COLO668 (cell line): ENCODE data around the gene GPC1.
A peak's percentile ranks its signal among the peaks of the same experiment; 100 is the strongest.

ENCODE experiments used
- DNase-seq: peaks from one replicate; lab custom pipeline; 2025; ENCODE audit not compliant: unreplicated experiment; lab: John Stamatoyannopoulos, UW

The GPC1 gene

GRCh38 chr2:240429341-240429871 is 6.1 kb upstream of the GPC1 start:
- no peak for DNase-seq

DNA sequence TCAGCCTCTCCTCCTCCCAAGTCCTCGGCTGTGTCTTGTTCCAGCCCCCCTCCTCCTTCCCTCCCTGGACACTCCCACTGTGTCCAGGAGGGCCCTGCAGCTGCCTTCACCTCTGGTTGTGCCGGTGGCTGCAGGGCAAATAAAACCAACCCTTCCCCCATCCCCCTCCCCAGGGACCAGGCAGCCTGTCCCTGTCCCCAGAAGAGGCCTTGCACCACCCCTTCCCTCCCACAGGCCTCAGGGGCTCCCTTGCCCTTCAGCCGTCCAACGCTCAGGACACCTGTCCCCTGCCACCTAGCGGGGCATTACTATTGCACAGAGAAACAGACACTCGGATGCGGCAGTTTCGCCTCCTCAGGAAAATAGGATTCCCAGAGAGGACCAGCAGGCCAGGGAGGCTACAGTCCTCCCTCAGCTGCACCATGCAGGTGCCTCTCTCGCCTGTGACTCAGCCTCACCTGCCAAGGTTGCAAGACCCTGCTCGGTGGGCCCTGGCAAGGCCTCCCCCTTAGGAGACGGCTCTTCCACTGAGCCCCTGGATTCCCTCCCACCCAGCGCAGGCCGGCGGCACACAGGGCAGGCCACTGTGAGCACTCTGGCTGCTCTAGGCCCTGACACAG is 5.5 kb upstream of the GPC1 start:
- peak; percentile 10 for DNase-seq

DNA sequence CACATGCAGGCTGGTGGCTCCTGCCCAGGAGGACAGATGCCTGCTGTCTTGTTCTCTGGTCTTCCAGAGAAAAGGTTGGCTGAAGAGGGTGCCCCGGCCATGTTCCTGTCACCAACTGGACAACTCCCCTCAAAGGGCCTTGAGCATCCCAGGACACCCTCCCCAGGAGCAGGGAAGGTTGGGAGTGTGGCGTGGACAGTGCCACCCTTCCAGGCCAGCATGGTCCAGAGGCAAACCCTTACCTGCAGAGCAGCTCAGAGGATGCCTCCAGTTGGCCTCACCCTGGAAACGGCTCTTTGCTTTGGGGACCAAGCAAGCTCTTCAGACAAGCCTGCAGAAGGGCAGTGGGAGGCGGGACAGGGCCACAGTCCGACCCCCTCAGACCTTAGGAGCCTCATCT is 4.9 kb upstream of the GPC1 start:
- DNase-seq, result no peak

DNA sequence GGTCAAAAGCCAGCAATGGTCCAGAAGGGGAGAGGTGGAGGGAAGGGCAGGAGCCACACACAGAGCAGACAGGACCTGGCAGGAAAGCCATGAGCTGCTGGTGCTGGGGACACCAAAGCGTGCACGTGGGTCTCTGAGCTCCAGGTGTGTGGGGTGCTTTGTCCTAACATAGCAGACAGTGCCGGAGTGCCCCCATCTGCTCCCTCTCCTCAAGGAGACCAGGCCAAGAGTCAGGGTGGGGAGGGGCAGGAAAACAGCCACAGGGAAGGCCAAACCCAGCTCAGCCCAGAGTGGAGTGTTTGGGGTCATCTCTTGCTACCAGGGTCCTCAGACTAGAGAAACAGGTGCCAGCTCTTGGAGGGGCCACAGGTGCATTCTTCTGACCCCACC is 4.2 kb upstream of the GPC1 start:
- DNase-seq, result no peak

GRCh38 chr2:240431661-240432424 is 3.6 kb upstream of the GPC1 start:
- DNase-seq, result no peak

GRCh38 chr2:240432430-240432819 is 3.0 kb upstream of the GPC1 start:
- no peak for DNase-seq

DNA sequence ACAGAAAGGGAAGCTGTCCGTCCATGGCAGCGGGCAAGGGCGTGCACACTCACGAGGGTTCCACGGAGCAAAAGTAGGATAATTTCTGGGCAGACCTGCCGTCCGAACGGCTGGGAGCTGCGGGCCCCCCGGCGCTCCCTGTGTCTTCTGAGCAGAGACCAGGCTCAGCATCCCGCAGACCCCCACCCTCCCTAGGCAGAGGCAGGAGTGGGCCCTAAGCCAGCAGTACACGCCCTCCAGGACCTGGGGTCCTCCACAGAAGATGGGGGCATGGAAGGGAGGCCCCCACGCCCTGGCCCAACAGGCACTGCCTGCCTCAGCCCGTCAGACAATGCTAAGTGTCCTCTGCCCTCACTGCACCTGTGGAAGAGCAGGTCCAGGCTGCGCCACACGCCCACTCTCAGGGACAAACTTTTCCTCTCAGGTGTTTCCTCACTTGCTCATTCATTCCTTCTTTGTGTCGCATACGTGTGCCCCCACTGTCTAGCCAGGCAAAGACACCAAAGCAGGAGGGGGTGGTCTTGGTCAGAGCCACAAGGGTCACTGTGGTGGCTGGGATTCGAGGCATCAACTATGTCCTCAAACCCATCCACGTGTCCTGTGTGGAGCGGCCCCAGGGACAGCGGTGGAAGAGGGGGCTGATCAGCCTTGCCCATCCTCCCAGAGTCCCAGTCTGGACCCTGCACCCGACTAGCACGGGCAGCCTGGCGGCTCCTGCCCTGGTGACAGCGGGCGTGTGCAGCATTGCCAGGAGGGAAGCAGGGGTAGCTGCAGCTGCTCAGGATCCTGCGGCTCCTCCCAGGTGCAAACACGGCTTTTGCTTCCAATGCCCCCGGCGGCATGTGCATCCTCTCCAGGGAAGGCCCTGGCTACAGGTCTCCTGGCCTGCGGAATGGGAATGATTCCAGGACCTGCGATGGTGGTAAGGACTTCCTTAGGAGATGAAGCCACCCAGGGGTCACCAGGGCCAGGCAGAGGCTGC is 2.4 kb upstream of the GPC1 start:
- DNase-seq, result peak; percentile 36

- DNase-seq, result no peak
Observed at GRCh38 chr2:240433973-240434727, 1.3 kb upstream of the GPC1 start.

DNA sequence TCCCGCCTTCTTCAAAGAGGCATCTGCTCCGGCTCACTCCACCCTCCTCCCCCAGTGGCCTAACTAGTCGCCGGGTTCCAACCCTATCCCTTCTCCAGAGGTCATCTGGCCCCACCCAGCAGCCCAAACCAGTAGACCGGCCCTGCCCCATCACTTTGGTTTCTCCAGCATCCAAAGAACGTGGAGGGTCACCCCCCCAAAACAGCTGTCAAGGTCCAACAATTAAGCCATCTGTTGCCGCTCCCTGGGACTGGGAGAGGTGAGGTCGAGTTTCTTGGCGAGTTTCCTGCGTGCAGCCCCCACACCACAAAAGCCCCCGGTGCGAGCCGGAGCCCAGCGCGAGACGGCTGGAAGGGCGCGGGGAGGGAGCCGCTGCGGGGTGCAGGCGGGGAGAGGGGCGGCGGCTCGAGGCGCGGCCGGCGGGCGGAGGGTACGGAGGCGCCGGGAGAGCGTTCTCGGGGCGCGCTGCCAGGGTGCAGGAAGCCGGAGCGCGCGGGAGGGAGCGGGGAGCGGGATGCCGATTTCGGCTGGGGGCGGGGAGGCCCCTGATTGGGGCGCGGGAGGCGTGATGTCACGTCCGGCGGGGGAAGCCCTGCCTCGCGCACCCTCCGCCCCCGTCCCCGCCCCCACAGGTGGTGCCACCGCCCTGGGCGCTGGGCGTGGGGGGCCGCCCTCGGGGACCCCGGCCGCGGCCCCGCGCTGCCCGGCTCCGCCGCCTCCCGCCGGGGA is 571 bp upstream of the GPC1 start:
- peak; percentile 86 for DNase-seq

- peak; percentile 69 for DNase-seq
Observed at GRCh38 chr2:240435948-240436682, 652 bp downstream of the GPC1 start.

- DNase-seq, result peak; percentile 13
Observed at GRCh38 chr2:240436683-240437550, 1.5 kb downstream of the GPC1 start.

DNA sequence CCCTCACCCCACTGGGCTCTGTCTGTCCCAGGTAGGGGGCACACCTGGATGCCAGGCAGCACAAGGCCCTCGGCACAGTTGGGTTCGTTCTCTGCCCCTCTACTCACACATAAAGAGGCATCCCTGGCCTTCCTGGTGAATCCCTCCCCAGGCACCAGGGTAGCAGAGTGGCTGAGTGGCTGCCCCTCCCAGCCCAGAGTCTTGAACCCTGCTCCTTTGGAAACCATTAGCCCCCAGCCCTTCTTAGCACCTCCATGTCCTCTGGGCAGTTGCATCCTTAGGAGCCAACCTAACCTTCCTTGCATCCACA is 2.0 kb downstream of the GPC1 start:
- DNase-seq, result no peak

GRCh38 chr2:240437861-240438809 is 2.7 kb downstream of the GPC1 start:
- peak; percentile 63 for DNase-seq

DNA sequence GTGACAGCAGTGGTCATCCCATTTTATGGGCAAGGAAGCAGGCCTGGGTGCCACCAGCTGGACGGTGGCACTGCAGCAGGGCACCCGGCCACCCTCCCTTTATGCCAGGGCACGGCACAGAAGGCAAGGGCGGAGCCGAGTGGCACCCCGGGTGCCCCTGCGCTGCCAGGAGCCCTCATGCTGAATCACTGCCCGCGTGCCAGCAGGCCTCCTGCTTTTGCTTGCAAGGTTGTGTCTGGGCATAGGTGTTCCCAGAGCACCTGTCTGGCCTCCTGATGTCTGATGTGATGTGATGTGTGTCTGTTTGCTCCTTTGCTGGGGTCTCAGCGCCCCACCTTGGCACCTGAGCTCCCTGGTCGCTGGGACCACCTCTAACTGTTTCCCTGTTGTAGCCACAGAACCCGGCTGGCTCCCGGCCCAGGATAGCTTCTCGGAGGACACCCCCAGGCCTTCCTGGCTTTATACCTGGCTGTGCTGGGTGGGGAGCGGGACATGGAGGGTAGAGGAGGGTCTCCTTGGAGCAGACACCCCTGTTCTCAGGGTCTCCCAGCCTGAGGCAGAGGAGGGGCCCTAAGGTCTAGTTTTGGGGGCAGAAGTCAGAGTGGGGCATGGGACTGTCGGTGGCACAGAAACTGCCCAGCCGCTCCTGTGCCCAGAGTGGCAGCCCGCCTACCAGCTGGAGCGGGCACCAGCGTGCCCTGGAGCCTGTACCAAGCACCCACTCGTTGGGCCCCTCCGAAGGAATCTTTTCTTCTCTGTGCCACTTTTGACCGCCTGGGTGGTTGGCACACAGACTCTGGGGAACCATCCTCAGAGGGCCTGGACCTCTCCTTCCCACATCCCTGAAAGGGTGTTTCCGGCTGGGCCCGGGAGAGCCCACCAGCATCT is 3.6 kb downstream of the GPC1 start:
- no peak for DNase-seq

GRCh38 chr2:240439698-240440151 is 4.3 kb downstream of the GPC1 start:
- no peak for DNase-seq

DNA sequence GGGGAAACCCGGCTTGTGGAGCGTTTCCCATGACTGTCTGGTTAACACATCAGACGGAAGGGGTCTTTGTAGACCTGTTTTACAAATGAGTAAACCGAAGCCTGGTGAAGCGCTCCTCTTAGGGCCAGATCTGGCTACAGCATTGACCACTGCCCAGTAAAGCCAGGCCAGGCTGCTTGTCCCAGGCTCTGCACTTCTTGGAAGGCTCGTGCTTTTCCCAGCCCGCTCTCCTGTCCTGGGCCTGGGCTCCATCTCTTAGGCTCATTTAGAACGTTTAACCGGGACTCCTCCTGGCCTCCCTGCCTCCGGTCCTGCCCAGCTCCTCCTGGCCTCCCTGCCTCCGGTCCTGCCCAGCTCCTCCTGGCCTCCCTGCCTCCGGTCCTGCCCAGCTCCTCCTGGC is 4.8 kb downstream of the GPC1 start:
- no peak for DNase-seq
